GM03348 (cell line): ENCODE results near the gene VSTM4.
A peak's percentile ranks its signal among the peaks of the same experiment; 100 is the strongest.

Source experiments
- DNase-seq: peaks from one replicate; pipeline ENCODE4 v3.0.0; 2012; ENCODE audit warnings: low spot score

VSTM4 gene

DNA sequence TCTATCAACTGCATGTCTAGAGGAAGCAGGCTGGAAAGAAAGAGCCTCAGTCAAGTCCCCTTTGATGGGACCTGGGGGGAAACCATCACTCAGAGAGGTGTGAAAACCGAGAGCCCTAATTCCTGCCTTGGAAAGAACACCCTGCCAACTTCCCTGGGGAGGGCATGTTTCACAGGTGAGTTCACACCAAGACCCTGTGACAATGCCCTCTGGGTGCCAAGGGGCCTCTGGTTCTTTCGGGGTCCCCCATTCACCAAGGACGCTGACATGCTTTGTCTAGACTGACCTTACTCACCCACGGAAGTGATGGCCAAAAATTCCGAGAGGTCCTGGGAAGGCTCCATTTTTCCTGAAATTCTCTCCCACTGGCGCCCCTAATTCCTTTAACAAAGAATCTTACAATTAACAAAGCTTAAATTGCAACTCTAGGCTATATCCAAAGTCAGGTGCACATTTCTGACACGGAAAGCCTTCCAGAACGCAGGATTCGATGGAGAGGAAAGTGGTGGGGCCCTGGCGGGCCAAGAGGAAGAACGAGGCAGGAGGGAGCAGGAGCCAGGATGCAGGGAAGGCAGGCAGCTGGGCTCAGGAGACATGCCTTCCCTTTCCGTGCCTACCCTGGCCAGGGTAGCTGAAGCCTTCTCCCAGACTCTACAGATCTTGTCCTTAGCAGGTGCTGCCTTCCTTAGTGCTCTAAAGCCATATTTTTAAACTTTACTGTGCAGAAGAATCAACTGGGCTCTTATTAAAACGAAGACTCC, 23.7 kb downstream of the VSTM4 start:
- no peak for DNase-seq

DNA sequence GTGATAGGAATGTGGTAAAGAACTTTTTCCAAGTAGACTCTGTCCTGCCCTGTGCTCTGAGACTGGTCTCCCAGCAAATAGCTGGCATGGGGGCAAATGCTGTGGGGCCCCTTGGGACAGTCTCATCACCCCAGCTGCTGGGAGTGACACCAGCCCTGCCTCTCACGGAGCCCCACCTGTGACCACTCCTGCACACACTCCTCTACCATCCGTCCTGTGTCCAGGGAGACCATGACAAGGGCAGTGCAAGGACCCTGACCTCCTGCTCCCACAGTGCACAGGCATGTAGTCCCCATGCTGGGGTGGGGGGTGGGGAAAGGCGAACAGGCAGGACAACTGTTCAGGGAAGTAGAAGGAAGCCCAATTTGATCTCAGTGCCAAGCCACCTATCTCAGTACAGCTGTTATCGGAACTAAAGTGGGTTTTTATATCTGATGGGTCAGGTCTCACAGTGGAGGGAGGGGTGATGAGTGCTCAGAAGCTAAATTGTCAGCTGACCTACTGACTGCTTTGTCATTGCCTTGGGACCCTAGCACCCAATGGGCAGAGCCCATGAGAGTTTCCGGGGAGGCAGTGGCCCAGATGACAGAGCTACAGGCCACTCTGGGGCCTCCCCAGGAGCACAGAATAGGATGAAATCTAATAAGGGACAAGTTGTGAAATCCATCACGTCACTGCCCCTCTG, 24.5 kb downstream of the VSTM4 start:
- DNase-seq = no peak

DNA sequence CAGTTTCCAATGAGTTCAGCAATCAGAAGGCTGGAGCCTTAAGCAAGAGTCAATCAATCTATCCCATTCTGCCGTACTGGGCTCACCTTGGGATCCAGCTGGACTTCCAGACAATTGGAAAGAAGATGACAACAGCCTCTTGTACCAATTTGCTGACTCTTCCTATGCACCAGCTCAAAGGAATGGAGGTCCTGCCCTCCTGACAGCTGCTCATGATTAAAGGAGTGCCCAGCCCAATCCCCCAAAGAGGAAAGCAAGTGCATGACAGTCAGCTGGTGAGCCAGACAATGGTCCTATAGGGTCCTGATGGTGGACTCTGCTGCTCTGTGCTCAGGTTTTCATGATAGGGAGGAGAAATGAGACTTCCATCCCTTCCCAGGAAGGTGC, 25.1 kb downstream of the VSTM4 start:
- DNase-seq = no peak

DNA sequence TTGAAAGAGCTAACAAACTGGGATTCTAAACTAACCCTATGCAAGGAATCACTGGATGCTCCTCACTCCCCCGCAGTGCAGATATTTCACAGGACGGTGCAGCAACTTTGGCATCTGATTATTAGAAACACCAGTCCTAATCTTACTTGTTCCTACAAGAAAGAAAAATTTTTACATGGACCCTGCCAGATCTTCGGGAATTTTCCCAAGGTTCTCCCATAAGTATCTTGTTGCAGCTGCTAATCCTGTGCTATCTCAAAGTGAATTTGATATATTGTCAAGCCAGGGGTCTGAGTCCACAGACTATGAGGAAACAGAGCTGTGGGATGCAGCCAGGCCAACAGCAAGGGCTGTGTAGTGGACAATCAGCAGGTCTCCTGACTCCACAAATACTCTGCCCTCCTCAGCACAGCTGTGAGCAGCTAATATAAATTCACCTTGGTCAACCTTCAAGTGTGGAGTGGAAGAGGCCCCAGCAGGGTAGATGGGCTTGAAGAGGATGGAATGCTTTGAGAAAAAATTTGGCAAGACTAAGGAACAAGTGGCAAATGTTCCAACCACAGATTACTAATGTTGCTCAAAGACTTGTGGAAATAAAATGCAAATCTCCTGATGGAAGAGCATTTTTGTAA, 25.6 kb downstream of the VSTM4 start:
- DNase-seq = peak; percentile 35

DNA sequence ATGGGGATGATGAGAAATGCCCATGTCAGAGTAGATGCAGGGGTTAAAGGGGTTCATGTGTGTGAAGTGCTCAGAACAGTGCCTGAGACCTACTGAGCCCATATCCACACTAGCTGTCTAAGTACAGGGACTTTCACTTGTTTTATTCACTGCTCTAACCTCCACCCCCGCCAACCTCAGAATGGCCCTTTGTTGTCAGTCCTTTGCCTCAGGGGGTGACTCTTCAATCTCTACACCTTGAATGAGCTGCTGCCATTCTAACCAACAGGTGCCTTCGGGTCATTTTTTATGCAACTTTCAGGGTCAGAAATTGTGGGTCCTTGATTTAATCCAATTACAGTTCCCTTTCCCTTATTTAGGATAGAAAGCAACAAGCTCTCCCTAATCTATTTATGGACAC, 26.2 kb downstream of the VSTM4 start:
- DNase-seq = no peak

DNA sequence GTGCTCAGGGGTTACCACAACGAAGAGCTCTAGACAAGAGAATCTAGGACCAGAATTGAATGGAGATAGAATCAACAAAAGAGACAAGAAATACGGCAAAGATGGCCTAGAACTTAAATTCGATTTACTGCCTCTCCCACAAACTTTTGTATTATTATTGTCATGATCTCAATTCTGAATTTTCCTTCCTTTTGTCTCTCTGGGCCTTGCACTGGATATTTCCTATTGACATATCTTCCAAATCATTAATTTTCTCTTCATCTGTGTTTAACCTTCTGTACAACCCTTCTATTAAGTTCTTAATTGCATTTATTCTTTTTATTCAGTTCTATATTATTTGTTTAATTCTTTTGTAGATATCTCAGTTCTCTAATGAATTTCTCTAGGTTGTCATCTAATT, 28.4 kb downstream of the VSTM4 start:
- no peak for DNase-seq

DNA sequence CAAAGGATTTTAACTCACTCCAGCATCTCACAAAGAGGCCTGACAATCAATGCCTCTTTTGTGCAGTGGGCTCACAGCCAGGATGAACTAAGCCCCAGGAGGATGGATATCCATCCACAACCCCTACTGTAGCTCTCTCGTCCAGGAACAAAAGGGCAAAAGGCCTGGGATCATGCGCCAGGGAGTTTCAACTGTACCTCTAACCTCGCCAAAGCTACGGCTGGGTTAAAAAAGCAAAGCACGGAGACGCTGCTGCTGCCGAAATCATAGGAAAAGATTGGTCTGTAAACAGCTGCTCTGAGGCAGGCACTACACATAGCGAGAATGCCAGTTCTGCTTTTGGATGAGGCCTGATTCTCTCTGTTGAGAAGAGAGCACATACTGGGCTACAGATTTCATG, 32.1 kb downstream of the VSTM4 start:
- DNase-seq = no peak

DNA sequence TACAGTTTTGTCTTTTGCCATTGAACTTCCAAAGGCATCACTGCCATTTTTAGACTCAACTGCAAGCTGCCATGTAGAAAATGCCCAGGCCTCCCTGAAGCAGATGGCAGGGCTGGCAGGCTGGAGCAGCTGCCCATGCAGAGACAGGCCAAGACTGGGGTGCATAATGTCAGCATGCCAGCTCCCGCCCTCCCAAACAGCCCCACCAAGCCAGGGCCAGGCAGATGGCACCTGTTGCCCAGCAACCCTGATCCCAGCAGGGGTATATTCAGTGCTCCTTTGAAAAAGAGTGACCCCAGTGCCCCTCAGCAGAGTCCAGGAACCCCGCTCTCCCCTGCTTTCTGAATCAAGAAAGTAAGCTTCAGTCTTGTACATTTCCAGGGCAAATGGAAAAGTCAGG, 32.6 kb downstream of the VSTM4 start:
- no peak for DNase-seq

DNA sequence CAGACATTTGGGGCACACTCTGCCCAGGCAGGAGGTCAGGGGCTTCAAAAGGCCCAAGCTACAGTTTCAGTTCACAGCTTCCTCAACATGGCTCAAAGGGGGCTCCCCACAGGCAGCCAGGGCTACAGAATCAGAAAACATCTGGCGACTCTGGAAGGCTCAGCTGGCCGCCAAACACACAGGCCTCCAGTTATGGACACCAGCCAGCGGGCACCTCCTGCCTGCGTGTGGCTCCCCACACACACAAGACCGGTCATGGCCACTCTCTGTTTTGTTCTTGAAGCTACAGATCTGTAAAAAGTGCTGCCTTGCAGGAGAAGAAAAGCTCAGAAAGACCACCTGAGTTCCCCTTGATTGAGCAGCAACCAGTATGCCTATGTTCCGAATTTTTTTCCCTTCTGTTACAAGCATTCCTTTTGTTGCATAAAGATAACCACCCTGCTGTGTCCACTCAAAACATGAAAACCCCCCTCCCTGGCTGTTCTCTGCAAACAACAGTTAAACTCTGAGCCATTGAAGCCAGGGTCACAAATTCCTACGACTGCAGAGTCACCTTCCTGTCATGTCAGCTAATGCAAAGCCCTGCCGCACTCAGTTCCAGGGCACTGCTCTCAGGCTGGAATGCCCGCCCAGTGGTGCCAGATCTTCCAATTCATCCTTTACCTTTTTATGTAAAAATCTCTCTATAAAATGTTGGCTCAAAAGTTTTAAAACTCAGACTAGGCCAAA, 33.6 kb downstream of the VSTM4 start:
- peak; percentile 20 for DNase-seq

DNA sequence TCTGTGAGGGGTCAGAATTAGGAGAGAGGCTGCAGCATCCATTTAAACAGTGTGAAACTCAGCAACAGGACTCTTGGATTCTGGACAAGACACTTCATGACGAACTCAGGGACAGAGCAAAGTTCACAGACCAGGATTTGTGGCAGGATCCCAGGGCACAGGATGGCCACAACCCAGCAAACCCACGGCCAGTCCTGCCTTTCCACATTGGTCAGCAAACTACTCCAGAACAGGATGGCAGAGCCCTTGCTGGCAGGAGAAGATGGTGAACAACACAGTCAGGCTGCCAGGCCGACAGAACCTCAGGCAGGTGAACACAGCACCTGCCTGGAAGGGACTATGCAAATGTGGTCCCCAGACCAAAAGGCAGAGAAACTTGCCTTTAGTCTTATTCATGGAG, 34.4 kb downstream of the VSTM4 start:
- DNase-seq = no peak

DNA sequence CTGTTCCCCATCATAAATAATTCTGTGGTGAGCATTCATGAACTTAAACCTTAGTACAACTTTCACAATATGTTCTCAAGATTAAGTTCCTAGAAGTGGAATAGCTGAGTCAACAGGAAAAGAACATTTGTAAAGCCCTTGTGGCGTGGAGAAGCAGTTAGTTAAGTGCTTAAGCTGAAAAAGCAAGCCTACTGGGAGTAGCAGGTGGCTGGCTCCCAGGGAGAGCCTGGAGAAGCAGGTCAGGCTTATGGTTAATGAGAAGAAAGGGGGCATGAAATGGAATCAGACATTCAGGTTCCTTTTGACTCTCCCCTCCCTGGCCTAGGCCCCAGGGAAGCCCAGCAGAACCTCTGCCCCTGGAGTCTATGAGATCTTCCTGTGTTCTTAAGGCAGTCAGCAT, 35.3 kb downstream of the VSTM4 start:
- no peak for DNase-seq

DNA sequence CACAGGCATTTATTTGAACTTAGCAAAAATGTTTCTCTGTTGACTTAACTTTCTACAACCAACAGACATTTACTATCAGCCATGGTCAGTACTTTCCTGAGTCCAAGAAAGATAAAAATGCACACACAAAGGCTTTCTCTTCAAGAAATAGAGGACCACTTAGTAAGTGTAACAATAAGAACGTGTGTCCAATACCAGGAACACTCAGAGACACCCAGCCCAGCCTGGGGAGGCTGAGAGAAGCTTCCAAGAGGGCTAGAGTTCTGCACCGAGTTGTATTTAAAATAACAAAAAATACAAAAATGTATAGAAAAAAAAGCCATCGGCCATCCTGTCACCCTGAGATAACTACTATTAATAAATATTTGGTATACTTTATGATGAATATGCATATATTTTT, 35.8 kb downstream of the VSTM4 start:
- DNase-seq = no peak

DNA sequence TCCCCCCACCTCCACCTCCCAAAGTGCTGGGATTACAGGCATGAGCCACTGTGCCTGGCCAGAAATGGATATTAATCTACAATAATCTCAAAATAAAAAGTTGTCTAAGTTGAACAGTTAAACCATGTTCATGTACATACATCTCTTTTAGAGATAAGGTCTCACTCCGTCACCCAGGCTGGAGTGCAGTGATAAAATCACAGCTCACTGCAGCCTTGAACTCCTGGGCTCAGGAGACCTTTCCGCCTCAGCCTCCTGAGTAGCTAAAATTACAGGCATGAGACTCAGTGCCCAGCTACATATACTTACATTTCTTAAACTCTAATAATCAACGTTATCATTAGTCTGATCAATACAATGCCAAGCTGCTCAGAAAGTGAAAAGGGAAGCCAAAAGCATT, 36.2 kb downstream of the VSTM4 start:
- no peak for DNase-seq

DNA sequence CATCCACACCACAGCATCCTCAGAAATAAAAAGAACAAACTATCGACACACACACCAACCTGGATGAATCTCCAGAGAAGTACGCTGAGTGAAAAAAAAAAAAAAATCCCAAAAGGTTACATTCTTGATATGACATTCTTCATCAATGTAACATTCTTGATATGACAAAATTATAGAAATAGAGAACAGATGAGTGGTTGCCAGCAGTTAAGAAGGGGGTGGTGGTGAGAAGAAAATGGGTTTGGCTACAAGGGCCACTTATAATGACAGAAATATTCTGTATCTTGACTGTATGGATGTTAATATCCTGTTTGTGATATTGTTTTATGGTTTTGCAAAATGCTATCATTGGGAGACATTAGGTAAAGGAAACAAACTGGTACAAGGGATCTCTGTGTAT, 36.9 kb downstream of the VSTM4 start:
- no peak for DNase-seq

DNA sequence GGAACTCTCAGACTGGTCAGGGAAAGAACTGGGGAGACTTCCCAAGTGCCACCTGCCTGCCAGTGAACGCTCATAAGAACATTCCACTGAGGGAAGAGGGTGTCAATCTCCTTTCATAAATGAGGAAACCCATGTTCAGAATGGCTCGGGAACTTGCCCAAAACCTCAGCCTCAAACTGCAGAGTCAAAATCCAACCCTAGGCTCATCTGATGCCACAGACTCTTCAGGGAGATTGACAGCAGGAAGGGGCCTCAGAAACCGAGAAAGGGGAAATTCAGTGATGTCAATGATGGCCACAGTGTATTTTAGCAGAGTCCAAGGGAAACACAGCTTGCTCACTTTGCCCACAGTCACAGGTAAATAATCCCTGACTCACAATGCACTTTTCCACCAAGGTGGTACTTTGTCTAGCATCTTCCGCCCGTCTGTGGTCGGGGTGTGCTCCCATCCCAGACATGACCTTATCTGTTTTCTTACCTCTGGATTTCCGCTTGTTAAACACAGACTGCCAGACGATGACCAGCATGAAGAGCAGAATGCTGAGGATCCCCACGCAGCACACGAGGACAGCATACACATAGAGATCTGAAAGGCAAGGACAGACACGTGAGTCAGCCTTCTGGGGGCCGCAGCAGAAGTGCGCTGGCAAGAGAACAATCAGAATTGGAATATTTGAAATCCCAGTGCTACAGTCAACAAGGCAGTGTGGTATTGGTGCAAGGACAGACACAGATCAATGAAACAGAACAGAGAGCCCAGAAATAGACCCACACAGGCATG, 38.4 kb downstream of the VSTM4 start:
- DNase-seq = no peak

DNA sequence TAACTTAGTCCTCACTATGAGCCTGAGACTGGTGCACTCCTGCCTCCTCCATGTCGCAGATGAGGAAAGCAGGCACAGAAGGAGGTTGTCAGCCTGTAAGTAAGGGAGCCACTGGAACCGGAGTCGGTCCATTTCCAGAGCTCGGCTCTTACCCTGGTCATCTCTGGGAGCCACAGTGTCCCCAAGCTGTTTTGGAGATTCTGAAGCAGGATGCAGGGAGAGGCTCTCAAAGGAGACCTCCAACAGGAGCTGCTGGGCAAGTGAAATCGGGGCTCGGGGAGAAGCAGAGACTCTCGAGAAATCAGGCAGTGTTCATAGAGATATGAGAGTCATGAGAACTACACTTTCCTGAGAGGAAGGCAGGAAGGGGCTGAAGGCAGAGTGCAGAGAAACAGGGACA, 39.0 kb downstream of the VSTM4 start:
- DNase-seq = no peak

DNA sequence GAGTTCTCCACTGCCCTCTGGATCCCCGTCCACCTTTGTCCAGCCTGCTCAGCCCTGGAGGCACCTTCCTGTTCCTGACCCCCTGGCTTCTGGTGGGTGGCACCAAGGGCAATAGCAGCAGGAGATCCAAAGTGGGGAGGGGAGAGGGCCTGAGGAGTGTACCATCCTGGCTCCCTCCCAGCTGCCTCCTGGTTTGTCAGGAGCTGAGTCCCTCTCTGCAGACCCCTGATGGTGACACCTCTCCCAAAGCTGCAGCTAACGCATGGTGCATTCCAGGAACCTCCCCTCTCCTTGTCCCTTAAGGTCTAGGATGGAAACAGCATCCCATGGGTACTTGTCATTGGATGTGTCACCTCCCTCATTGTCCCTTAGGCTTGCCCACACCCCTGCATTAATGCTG, 39.6 kb downstream of the VSTM4 start:
- no peak for DNase-seq

DNA sequence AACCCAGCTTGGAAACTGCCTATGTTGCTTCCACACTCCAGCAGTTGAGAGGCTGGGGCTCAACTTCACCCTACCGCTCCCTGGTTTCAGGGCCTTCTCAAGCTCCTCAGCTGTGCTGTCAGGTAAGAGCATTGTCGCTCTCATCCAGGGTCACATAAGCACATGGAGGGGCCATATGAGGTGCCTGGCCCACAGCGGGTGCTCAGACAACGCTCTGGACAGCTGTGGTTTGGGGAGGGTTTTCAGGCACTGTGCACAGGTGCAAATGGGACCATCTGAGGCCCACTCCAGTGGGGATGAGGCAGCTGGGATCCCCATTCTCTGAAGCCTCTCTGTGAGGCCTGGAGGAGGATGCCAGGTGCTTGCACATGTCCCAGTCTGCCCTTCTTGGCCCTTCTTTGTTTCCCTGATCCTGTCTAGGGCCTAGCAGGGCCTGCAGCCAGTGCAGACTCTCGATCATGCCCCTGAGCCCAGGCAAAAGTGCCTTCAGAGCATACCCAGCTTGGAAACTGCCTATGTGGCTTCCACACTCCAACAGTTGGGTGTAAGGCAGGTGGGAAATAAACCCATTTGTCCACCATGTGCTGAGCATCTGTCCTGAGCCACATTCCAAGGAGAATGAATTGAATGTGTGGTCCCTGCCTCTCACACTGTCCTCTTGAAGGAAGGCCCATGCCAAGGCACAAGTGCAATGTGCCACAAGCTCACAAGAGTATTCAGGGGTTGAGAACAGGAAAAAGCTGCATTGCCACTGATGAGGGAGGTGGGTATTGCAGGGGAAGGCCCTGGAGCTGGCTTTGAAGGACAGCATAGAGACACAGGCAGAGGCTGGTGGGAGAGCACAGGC, 40.3 kb downstream of the VSTM4 start:
- DNase-seq = no peak

DNA sequence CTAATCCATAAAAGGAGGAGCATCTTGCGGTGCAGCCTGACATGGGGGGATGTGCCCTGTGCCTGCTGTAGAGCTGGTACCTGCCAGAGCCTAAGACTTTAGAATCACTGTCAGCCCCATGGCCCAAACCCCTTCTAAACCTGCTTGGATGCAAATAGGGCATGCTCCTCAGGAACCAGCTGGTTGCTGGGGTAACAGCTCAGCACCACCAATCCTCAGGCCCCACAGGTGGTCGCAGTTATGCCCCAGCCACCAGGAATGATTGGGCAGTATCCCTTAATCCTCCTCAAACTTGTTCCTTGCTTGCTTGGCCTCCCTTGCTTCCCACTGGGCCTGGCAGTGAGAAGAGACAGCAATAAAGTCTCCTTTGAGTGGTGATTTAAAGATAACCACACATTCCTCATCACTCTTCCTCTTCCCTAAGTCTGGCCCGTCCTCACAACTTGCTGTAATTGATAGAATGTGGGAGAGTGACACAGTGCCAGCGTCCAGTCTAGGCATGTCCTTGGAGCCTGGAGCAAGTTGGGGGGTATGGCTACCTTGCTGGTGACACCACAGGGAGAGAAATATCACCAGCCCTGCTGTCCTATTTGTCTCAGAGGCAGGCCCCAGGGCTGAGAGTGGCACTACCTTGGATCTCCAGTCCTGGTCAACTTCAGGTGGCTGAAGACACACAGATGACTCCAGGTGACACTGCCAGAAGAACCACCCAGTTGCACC, 43.0 kb downstream of the VSTM4 start:
- DNase-seq = no peak

DNA sequence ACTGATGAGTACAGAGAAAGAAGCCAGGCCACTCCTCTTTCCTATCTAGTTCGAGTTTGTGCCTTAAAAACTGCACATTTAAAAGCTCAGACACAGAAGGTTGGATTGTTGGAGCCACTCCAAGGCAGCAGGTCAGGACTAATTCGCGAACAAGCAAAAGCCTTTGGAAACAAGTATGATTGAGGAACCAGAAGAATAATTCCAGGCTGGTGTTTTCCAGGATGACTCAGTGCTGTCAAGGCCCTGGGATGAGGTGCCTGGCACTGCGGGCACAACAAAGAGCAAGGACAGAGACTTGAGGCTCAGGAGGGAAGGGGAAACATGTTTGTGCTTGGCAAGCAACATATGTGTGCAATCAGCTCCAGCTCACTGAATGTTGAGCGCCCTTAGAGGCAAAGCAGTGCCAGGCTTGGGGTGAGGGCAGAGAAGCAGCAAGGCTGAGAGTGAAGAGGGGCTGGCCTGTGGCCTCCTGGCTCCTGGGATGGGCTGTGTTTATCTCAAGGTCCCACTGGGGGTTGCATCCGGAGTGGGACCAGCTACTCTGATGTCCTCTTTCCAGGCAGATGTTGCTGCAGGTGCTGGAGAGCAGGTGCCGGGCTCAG, 44.1 kb downstream of the VSTM4 start:
- no peak for DNase-seq
